SK-N-MC (cell line): ENCODE results near the gene MORN4.

Experiments used
- EZH2 ChIP-seq: fragments of 200-600 bp; sonication (generic); IDR thresholded peaks from one replicate; pipeline ENCODE4 v1.6.1; 2017; ENCODE audit warnings: antibody characterized with exemption
- POLR2AphosphoS5 ChIP-seq: IDR thresholded peaks from 2 replicates; pipeline ENCODE4 v1.6.1; 2012; ENCODE audit warnings: mild to moderate bottlenecking, low read depth, low read length, borderline replicate concordance

GRCh38 chr10:97669571-97669970, 36.3 kb upstream of the MORN4 start:
- TF ChIP-seq POLR2AphosphoS5, result no peak
- no peak for TF ChIP-seq EZH2
